A673 (cell line): Measurements from ENCODE around the gene IFI44L.

Source experiments
- CTCF ChIP-seq: fragments of 300-800, 200-600 bp; sonication (generic); conservative IDR thresholded peaks from 2 replicates; pipeline ENCODE4 v1.5.1; 2017; ENCODE audit warnings: low read depth, mild to moderate bottlenecking, antibody characterized with exemption, low read length, moderate library complexity, mixed read lengths
- EZH2 ChIP-seq: fragments of 200-600 bp; sonication (generic); IDR thresholded peaks from 2 replicates; pipeline ENCODE4 v1.6.1; 2017; ENCODE audit warnings: borderline replicate concordance, low read depth, mild to moderate bottlenecking, mixed read lengths, antibody characterized with exemption, low read length; ENCODE audit not compliant: poor library complexity, severe bottlenecking

- TF ChIP-seq CTCF (no peak), EZH2 (no peak)
Measured at GRCh38 chr1:78586572-78586971, 33.7 kb upstream of the IFI44L start.
